GM12873 (cell line): ENCODE data around the gene ANKRD52.

ENCODE experiments used
- CTCF ChIP-seq: IDR thresholded peaks from 2 replicates; pipeline ENCODE4 v1.5.1; 2012; ENCODE audit warnings: low read depth, mild to moderate bottlenecking, moderate library complexity, low read length, control low read depth; ENCODE audit not compliant: insufficient read depth; ENCODE audit errors: missing control alignments

Gene ANKRD52

GRCh38 chr12:56257071-56257470, 1.1 kb downstream of the ANKRD52 start:
- TF ChIP-seq CTCF, result no peak

DNA sequence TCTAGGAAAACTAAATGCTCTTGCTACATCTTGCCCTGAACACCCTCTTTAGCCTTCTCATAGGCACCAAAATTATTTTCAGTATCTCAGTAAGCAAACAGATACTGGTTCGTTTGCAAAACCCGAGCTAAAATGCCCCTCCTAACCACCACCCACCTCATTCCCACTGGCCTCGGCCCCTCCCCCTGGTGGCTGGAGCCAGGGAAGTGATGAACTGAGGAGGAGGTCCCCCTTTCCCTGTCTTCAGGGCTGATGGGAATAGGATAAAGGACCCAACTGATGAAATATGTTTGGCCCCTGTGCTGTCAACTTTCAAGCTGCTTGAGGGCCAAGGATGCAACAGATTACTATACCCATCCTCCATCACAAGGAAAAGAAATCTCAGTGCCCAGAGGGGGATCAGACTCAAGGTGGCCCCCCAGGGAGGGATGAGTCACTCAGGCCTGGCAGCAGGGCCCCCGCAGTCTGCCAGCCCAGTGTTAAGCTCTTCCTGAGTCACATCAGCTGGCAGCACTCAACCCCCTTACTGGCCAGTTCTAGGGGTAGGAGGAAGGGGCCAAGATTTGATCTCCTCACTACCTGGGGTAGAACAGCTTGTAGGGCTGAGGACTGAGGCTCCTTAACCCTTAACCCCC, 1.7 kb downstream of the ANKRD52 start:
- TF ChIP-seq CTCF, result peak; percentile 8

GRCh38 chr12:56255671-56256070, 2.5 kb downstream of the ANKRD52 start:
- TF ChIP-seq CTCF, result no peak

- TF ChIP-seq CTCF, result no peak
These were observed 5.1 kb downstream of the ANKRD52 start for GRCh38 chr12:56253091-56253490.

DNA sequence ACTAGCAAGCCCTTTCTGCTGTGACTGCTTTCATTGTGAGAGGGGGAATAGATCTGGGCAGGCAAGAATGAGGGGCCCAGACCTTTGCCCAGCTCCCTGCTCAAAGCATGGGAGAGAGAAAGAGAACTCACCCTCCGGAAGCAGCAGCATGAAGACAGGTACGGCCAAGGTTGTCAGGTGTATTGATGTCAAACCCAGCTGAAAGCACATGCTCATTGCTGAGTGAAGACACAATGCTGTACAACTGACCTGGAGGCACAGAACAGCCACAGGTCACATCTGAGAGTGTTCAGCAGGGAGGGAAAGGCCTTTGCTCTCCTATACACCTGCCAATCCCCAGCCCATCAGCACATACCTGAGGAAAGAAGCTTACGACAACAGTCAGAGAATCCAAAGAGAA, 5.5 kb downstream of the ANKRD52 start:
- TF ChIP-seq CTCF, result no peak

- TF ChIP-seq CTCF, result no peak
These were observed 9.5 kb downstream of the ANKRD52 start for GRCh38 chr12:56248711-56249110.

DNA sequence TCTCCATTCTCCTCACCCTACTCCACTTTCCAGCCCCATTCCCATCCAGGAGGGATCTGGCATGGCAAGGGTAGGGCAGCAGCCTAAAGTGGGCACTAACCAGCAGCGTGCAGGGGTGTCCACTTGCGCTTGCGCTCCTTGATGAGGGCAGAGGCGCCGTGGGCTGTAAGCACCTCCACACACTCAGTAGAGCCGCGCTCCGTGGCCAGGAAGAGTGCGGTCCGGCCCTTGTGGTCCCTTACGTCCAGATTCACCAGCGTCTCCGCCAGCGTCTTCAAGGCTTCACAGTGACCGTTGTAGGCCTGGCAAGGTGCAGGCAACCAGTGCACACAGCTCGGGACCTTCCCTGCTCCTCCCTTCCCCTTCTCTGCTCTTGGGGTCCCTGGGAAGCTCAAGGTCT, 10.3 kb downstream of the ANKRD52 start:
- no peak for TF ChIP-seq CTCF
